WI38 (cell line): ENCODE data around the gene IDS.
"Not testable (repeated sequence)": the region's sequence is repeated elsewhere in the genome, so short reads cannot be mapped to it uniquely, and the experiment has no call there.

Experiments used
- H3K4me3 ChIP-seq: 2 replicates; pipeline ENCODE4 v1.5.1; 2011; ENCODE audit warnings: low read depth, mild to moderate bottlenecking, control low read depth, low read length
- TF ChIP-seq, protein P1 (sequence below): IDR thresholded peaks from 2 replicates; pipeline ENCODE4 v1.5.1; 2012; ENCODE audit warnings: low read depth, mild to moderate bottlenecking, control low read depth, low read length

The IDS gene

DNA sequence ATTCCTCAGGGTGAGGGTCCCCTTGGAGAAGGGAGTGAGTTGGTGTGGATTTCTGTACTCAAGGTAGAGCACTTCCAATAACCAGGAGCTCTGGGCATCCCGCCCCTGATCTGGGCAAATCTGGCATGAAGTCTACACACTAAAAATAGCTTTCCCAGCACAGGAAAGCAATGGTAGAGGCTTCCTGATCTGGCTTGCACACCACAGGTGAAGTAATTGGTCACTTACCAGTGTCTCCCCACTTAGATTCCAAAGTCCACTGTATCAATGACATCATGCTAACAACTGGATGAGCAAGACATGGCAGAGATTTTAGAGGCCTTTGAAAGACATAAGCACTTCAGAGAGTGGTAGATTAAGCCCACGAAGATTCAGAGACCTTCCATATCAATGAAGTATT is 17.8 kb upstream of the IDS start:
- TF ChIP-seq, protein P1, sequence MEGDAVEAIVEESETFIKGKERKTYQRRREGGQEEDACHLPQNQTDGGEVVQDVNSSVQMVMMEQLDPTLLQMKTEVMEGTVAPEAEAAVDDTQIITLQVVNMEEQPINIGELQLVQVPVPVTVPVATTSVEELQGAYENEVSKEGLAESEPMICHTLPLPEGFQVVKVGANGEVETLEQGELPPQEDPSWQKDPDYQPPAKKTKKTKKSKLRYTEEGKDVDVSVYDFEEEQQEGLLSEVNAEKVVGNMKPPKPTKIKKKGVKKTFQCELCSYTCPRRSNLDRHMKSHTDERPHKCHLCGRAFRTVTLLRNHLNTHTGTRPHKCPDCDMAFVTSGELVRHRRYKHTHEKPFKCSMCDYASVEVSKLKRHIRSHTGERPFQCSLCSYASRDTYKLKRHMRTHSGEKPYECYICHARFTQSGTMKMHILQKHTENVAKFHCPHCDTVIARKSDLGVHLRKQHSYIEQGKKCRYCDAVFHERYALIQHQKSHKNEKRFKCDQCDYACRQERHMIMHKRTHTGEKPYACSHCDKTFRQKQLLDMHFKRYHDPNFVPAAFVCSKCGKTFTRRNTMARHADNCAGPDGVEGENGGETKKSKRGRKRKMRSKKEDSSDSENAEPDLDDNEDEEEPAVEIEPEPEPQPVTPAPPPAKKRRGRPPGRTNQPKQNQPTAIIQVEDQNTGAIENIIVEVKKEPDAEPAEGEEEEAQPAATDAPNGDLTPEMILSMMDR, result no peak
- no peak overlapping the region for H3K4me3 ChIP-seq

DNA sequence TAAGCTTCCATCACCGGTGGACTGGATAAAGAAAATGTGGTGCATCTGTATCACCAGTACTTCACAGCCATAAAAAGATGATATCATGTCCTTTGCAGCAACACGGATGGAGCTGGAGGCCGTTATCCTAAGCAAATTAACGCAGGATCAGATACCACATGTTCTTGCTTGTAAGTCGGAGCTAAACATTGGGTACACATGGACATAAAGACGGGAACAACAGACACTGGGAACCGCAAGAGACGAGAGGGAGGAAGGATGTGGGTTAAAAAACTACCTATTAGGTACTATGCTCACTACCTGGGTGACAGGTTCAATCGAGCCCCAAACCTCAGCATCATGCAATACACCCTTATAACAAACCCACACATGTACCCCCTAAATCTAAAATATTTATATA is 16.3 kb upstream of the IDS start:
- no peak overlapping the region for H3K4me3 ChIP-seq
- TF ChIP-seq, protein P1, result no peak

DNA sequence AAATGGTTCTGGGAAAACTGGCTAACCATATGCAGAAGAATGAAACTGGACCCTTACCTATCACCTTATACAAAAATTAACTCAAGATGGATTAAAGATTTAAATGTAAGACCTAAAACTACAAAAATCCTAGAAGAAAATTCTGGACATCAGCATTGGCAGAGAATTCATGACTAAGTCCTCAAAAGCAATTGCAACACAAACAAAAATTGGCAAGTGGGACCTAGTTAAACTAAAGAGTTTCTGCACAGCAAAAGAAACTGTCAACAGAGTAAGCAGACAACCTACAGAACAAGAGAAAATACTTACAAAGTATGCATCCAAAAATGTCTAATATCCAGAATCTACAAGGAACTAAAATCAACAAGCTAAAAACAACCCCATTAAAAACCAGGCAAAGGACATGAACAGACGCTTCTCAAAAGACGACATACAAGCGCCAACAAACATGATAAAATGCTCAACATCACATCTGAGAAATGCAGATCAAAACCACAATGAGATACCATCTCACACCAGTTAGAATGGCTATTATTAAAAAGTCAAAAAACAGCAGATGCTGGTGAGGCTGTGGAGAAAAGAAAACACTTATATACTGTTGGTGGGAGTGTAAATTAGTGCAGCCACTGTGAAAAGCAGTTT is 15.7 kb upstream of the IDS start:
- H3K4me3 ChIP-seq, result not testable (repeated sequence)

DNA sequence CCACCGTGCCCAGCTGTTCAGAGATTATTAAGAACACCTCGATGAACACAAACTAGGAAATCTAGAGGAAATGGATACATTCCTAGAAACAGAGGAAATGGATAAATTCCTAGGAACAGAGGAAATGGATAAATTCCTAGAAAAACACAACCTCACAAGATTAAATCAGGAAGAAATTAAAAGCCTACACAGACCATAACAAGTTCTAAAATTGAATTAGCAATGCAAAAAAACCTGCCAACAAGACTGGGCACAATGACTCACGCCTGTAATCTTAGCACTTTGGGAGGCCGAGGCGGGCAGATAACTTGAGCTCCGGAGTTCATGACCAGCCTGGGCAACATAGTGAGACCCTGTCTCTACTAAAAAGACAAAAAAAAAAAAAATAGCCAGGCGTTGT is 13.1 kb upstream of the IDS start:
- TF ChIP-seq, protein P1, result no peak
- no peak overlapping the region for H3K4me3 ChIP-seq

DNA sequence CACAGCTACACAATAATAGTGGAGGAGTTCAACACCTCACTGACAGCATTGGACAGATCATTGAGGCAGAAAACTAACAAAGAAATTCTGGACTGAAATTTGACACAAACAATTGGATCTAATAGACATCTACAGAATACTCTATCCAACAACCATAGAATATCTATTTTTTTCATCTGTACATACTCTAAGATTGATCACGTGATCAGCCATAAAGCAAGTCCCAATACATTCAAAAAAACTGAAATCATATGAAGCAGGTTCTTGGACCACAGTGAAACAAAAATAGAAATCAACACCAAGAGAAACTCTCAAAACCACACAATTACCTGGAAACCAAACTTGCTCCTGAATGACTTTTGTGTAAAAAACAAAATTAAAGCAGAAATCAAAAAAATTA is 12.2 kb upstream of the IDS start:
- TF ChIP-seq, protein P1, result no peak
- no peak overlapping the region for H3K4me3 ChIP-seq

DNA sequence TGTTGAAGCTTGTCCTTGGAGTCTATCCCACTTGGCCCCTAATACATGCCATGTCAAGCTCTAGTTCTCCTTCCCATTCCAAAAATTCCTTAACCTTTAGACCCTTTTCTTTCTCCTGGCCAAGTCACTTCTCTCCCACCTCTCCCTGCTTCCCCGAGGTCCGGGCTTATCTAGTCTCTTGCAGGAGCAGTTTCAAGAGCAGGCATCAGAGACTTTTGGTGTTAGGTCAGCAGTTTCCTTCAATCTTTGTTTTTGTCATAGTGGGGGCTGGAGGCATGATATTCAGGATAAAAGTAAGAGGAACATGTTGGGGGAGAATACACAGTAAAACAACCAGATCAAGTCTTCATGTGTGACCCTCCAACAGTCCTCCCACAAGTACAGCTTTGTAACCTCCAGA is 11.5 kb upstream of the IDS start:
- no peak overlapping the region for H3K4me3 ChIP-seq
- TF ChIP-seq, protein P1, result no peak

DNA sequence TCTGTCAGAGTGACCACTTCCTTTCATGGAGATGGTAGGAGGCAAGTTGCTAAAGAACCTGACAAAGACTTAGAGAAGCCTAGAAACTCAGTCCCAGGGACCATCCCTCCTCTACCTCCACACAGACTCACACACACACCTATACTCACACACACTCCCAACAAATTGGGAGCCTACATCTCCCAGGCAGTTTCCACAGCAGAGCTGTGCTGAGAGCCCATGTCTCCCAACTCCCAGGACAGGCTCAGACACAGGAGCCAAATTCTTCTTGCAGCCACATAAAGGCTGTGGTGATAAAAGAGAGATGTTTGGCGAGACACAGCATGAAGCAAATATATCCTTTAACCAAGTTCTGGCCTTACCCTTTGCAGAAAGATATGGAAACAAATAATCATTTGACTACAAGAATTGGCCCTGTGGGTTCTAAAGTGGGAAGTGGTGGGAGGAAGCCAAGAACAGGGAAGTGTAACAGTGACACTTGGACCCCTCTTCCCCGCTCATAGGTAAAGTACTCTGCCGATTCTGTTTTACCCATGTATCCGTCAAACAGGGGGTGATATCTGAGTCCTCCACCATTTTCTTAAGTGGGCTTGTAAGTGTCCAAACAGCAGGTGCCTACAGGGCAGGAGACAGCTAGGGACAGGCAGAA is 11.0 kb upstream of the IDS start:
- H3K4me3 ChIP-seq, result no peak overlapping the region

More for the DNA sequence above, 11.0 kb upstream of the IDS start:
- TF ChIP-seq, protein P1, result no peak
